DLD1 (cell line): ENCODE measurements around the gene CARM1.
"Not testable (repeated sequence)": the region's sequence is repeated elsewhere in the genome, so short reads cannot be mapped to it uniquely, and the experiment has no call there.

Source experiments
- in situ Hi-C: cut with HindIII; loops from 2 replicates; pipeline ENCODE4 v1.10.0; 2017; ENCODE audit warnings: low sequenced_read_pairs

The CARM1 gene

DNA sequence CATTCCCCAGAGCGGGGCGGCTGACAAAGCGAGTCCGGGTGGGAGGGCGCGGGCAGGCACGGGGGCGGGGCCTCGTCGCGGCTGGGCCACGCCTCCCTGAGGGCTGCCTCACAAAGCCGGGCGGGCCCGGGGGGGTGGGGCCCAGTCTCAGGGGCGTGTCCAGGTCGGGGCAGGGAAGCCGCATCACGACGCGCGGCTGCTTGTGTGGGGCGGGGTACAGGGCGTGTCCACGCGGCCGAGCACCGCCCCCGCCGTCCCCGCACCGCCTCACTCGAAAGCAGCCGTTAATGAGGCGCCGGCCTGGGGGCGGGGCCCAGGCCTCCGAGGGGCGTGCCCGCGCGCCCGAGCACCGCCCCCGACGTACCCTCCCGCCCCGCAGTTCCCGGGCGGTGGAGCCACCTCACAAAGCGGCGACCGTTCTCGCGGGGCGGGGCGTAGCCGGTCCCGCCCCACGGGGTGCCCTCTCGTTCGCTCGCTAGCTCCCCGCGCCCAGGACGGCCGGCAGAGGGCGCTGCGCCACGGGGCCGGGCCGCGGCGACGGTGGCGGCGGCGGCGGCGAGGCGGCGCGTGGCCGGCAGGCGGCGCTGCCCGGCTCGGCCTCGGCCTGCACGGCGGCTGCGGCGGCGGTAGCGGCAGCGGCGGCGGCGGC lies at the start of gene CARM1:
Gene CARM1 (plus strand): TSS at position 599 of the 649 bp plus-strand sequence. CDS start 150 bp downstream, outside the sequence.
- in situ Hi-C loops: no loop called here

DNA sequence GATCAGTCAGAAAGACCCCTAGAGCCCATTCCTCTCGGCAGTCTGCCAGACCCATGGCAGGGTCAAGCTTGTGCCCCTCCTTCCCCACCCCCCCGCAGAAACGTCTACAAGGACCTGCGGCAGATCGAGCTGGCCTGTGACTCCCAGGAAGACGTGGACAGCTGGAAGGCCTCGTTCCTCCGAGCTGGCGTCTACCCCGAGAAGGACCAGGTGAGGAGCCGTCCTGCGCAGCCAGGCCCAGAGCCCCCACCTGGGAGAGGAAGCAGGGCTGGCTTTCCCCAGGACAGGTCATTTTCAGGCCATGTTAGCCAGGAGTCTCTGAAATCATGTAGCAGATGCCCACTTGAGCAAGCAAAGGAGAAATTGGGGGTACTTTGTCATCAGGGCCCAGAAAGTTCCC lies 47.7 kb upstream of the CARM1 start:
- in situ Hi-C loops: no loop called here

DNA sequence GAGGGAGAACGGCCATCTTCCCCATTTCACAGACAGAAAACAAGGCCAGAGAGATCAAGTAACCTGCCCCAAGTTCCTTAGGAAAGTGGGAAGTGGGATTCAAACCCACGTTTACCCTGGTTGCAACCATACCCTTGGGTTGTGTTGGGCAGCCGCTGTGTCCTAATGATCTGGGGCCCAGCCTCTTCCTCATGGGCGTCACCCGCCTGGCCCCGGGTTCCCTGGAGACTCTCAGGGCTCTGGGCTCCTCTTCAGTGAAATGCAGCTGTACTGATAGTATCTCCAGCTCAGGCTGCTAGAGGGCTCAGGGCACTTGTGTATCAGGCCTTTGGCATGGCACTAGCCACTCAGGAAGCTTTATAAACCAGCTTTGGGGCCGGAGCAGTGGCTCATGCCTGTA lies 45.1 kb upstream of the CARM1 start:
- in situ Hi-C loops: no loop called here

DNA sequence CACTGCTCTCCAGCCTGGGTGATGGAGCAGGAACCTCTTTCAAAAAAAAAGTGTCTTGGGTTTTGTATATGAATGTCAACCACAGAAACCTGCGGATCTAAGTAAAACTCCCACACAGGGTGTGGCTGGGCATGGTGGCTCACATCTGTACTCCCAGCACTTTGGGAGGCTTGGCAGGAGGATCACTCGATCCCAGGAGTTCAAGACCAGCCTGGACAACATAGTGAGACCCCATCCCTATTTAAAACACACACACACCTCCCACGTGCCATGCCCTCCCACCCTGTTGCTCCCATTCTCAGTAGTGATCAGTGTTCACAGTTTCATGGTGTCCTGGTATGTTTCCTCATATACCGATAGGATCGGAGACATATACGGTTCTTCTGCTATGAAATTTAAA lies 44.5 kb upstream of the CARM1 start:
- in situ Hi-C loops: no loop called here

DNA sequence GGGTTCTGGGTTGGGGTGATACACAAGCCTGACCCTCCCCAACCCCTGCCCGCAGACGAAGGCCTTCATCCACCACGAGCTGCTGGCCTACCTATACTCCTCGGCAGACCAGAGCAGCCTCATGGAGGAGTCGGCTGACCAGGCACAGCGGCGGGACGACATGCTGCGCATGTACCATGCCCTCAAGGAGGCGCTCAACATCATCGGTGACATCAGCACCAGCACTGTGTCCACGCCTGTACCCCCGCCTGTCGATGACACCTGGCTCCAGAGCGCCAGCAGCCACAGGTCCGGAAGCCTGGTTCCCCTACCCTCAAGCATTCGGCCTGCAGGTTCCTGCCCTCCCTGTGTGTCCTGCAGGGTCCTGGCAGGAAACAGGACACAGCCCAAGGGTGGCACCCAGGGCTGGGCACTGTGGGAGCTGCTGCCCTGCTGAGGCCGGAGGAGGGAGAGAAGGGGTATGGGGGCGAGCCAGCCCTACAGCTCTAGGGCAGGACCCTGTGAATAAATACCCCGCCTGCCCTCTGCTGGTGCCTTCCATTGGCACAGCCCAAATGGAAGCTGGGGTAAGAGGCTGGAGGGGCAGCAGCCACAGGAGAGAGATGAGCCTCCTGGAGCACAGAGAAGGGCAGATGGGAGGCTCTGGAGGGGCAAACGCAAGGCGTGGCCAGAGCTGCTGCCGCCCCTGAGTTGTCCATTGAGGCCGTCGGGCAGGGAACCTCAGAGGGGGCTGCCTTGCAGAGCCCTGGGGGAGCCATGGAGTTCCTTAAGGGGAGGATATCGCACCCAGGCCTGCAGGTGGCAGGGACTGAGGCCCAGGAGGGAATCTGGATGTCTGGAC lies 42.2 kb upstream of the CARM1 start:
- in situ Hi-C loops: no loop called here

DNA sequence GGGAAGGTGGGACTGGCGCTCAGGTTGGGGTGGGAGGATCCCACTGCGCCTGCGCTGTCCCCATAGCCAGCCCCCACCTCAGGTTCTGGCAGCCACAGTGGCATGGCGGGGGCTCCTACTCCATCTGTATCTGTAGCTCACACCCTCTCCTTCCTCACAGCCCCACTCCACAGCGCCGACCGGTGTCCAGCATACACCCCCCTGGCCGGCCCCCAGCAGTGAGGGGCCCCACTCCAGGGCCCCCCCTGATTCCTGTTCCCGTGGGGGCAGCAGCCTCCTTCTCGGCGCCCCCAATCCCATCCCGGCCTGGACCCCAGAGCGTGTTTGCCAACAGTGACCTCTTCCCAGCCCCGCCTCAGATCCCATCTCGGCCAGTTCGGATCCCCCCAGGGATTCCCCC lies 41.4 kb upstream of the CARM1 start:
- in situ Hi-C loops: no loop called here

DNA sequence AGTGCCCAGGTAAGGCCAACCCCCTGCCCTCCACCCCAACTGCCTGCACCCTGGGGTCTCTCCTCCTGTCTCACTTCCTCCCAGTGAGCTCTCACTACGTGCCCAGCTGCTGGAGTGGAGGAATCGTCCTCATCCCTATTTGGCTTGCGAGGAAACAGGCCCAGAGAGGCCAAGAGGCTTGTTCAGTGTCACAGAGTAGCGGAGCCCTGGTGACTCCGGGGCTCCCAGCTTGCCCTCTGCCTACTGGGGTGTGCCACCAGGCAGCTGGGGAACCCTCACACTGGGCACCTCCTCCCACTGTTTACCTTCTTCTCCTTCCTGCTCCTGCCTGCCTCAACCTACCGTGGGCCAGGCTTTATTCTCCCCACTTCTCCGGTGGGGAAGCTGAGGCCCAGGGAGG lies 41.0 kb upstream of the CARM1 start:
- in situ Hi-C loops: no loop called here

DNA sequence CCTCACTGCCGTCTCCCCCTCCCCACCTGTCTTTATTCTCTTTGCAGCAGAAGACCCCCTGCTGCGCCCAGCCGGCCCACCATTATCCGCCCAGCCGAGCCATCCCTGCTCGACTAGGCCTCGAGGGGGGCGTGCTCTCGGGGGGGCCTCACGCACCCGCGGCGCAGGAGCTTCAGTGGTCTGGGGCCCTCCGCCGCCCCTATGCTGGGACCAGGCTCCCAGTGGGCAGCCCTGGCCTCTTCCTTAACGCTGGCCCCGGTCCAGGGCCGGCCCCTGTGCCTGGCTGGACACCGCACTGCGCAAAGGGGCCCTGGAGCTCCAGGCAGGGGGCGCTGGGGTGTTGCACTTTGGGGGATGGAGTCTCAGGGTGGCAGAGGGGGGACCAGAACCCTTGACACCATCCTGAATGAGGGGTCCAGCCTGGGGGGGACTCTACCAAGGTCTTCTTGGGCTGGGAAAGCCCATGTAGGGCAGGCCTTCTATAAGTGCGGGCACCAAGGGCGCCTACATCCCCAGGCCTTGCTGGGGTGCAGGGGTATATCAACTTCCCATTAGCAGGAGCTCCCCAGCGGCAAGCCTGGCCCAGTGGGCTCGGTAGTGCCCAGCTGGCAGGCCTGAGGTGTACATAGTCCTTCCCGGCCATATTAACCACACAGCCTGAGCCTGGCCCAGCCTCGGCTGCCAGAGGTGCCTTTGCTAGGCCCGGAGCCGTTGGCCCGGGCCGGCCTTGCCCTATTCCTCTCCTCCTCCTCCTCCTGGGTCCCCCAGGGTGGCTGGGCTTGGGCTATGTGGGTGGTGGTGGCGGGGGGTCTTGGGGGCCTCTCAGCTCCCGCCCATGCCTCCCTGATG lies 40.2 kb upstream of the CARM1 start:
- in situ Hi-C loops: no loop called here

DNA sequence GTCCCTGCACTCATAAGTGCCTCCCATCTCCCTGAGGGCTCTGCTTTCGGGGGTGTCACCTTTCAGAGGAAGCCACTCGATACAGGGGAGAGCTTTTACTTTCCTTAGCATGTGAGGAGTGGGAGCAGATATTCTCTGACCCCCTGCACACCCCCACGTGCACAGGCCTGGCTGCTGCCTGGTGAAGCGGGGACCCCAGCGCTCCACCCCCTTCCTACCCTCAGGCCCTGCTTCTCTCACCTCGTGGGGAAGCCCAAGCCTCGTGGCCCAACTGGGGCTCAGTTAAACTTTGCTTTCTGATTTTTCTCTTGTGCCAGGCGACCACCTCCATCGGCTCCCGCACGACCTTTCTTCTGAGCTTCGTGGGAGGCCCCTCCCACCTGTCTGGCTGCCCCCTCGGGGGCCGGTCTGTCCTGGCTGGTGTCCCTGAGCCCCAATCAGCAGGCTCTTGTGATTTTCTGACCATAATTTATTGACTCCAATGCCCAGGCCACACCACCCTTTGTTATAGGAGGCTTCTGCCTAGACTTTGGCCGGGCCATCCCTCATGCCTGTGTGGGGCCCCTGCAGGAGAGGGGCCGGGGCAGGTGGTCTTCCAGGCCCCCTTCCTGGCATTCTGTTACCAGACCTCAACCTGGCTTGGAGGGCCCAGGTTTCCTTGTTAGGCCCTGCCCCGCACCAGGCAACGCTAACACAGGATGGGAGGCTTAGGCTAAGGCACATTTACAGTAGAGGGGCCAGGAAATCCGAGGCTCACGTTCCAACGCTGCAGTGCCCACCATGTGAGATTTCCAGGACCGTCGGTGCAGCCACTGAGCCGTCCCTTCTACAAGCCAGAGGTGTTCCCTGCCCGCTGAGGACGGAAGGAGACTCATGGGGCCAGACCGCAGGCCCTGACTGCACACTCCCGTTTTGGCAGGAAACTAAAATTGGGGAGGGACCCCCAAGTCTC lies 39.1 kb upstream of the CARM1 start:
- in situ Hi-C loops: no loop called here

DNA sequence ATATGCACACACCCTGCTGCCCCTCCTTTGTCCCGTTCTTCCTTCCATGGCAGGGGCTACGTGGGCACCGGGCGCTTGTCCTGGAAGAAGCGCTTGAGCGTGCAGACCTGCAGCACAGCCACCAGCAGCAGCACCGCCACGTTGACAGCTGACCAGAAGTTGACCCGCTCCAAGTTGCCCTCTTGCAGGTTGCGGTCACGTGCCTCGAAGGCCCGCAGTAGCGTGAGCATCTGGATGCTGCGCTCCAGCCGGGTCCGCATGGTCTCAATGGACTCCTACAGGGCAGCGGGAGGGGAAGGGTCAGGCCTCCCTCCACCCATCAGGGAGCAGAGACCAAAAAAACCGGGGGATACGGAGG lies 38.4 kb upstream of the CARM1 start:
- in situ Hi-C loops: no loop called here

DNA sequence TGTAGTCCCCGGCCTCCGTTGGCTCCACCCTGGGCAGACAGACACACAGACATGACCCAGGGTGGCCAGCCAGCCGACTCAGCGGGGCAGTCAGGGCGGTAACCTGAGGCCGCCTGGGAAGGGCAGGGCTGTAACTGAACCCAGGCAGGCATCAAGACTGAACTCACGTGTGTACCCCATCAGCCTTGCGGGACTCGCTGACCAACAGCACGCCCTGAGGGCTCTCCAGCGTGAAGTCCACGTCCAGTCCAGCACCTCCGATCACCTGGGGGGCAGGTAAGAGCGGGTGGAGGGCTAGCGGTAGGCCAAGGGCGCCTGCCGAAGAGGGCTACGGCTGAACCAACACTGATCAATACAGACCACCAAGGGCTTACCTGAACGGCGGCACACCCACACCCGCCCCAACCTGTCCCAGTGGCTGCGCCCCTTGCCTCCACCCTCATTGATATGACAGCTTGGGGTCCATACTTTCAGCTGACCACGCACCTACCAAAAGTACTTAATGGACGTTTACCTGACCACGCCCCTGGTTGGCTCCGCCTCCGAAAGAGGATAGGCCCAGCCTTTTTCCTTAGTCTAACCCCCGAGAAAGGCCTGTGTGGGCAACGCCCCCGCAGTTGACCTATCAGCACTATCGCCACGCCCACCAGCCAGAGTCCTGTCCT lies 36.1 kb upstream of the CARM1 start:
- in situ Hi-C loops: no loop called here

DNA sequence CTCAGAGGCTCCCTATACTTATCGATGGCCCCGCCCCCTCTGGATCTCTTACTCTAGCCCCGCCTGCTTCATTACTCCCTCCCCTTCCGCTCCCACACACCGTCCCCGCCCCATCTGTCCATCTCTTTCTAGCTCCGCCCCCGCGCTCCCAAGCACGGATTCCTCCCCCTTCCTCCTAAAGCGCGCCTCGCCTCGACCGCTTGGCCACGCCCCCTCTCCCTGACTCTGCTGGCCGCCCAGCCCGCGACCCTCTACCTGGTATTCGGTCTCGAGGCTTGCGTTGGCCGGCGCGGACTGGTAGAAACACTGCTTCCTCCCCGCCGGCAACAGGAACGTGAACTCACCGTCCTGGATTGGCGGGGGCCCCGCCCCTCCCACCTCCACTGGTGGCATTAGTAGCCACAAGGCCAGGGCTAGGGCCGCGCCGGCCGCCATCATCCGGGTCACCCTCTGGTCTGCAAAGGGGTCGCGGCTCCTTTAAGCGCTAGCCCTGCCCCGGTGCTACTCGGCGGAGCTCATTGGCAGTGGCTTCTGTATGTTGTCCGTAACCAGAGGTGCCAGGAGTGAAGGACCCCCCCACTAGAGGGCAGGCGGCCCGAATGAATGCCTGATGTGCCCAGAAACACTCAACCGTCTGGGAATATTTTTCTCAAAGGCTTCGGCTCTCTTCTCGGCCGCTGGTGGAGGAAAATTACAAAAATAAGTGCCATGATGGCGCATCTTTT lies 35.4 kb upstream of the CARM1 start, which contains the start of gene TMED1:
Gene TMED1 (minus strand): TSS at position 459 of the 725 bp plus-strand sequence. CDS start 21 bp downstream, at position 438.
- in situ Hi-C loops: no loop called here

DNA sequence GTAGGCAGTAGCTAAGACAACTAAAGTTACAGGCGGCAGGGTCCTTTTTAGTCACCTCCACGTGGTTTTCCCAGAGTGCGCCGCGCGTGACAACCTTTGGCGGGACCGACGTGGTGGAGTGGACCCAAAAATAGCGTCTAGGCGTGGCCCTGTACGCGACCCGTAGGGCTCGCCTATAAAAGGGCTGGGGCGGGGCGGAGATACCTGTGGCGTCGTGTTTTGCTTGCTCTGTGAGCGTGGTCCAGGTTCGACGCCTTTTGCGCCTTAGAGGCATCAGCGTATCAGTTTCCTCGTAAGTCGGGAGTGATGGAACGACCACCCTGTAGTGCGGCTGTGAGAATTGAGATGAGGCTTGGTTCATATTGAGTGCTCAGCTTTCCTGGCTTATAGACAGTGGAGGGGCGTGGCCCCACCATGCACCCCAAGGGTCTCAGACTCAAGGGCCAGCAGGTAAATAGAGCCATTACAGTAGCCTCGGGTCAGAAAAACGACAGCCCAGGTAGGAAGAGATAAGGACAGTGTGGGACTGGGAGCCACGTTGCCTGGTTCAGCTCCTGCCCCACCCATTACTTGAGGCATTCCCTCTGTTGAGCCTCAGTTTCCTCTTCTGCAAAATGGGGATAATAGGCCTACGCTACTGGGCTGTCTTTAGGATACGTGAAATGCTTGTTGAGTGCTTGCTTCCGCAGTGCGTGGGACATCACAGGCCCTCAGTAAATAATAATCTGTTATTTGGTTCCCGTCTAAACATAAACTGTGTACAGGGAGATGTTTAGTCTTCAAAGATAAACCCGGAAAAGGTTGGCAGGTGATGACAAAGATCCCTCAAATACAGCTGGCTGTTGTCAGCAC lies 34.6 kb upstream of the CARM1 start:
- in situ Hi-C loops: no loop called here

DNA sequence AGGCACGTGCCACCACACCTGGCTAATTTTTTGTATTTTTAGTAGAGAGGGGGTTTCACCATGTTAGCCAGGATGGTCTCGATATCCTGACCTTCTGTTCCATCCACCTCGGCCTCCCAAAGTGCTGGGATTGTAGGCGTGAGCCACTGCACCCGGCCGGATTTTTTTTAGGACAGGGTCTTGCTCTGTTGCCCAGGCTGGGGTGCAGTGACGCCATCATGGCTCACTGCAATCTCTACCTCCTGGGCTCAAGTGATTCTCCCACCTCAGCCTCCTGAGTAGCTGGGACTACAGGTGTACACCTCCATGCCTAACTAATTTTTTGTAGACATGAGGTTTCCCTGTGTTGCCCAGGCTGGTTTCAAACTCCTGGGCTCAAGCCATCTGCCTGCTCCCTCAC lies 33.7 kb upstream of the CARM1 start:
- in situ Hi-C loops: not testable (repeated sequence)

DNA sequence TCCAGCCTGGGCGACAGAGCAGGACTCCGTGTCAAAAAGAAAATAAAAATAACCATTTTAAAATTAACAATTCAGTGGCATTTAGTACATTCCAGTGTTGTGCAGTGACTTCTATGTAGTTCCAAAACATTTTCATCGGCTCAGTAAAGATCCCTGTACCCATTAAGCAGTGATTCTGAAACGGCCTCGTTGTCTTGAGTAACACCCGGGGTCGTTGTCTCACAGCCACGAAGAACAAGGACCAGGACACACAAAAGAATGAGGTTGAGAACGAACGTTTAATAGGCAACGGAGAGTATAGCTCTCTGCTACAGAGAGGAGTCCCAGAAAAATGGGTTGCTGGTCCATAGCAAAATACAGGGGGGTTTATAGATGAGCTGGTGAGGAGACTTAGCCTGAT lies 33.0 kb upstream of the CARM1 start:
- in situ Hi-C loops: no loop called here

DNA sequence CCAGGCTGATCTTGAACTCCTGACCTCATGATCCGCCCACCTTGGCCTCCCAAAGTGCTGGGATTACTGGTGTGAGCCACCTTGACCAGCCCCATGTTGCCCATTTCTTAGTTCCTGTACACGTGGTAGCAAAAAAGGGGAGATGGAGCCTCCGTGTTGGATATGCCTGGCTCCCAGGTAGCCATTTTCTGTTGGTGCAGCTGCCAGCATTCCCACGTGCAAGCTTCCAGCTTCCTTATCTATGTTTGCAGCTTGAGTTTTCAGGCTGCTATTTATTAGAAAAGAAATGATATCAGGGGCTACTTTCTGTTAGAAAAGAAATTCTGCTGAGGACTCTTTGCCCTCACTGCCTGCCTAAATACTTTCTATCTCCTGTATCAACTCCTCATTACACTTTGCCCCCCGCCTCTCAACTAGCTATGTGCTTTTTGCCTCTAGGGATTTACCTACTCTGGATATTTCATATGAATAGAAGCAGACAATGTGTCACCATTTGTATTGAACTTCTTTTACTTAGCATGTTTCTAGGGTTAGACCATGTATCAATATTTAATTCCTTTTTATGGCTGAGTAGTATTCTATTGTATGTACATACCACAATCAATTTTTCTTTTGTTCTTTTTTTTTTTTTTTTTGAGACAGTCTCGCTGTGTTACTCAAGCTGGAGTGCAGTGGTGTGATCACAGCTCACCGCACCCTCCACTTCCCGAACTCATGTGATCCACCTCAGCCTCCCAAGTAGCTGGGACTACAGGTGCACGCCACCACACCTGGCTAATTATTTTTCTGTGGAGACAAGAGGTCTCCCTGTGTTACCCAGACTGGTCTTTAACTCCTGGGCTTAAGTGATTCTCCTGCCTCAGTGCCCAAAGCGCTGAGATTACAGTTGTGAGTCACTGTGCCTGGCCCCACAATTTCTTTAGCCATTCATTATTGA lies 32.0 kb upstream of the CARM1 start:
- in situ Hi-C loops: no loop called here

DNA sequence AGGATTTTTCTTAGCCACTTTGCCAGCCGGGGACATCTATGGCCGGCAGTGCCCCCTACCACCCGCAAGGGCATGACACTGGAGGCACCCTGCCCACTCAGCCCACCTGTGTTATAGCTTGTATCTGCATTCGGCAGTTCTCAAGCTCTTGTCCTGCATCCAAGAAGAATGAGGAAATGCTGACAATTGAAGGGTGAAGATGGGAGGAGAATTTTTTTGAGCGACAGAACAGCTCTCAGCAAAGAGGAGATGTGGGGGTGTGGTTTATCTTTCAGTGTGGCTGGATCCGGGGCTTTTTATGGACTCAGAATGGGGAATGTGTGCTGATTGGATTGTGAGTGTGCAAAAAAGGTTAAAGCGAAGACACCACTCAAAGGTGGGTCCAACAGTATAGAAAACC lies 28.6 kb upstream of the CARM1 start:
- in situ Hi-C loops: no loop called here
